ENCODE measurements around the gene ANAPC7.
"Not testable (repeated sequence)": the region's sequence is repeated elsewhere in the genome, so short reads cannot be mapped to it uniquely, and the experiment has no call there.

The ANAPC7 gene

GRCh38 chr12:110403146-110403975 is at the start of gene ANAPC7:
Gene ANAPC7 (minus strand): TSS chr12:110403708. CDS start chr12:110403627, 81 bp downstream.
- DNase-seq (ENCODE audit: low read depth, low spot score), result peak; percentile 83

GRCh38 chr12:110451263-110451662 is 47.8 kb upstream of the ANAPC7 start:
- DNase-seq (ENCODE audit: low read depth, low spot score), result no peak

GRCh38 chr12:110449799-110450497 is 46.4 kb upstream of the ANAPC7 start, which contains the start of gene ARPC3:
Gene ARPC3 (minus strand): TSS chr12:110450337. CDS start chr12:110450260, 77 bp downstream.
- peak; percentile 85 for DNase-seq (ENCODE audit: low read depth, low spot score)

- no peak for DNase-seq (ENCODE audit: low read depth, low spot score)
These were observed 40.9 kb upstream of the ANAPC7 start for GRCh38 chr12:110444455-110444854.

GRCh38 chr12:110436231-110436630 is 32.7 kb upstream of the ANAPC7 start:
- DNase-seq (ENCODE audit: low read depth, low spot score), result no peak

- DNase-seq (ENCODE audit: low read depth, low spot score), result no peak
These were observed 28.6 kb upstream of the ANAPC7 start for GRCh38 chr12:110431957-110432587.

- DNase-seq (ENCODE audit: low read depth, low spot score), result not testable (repeated sequence)
These were observed 26.2 kb upstream of the ANAPC7 start for GRCh38 chr12:110429676-110430075.

GRCh38 chr12:110426406-110426805 is 22.9 kb upstream of the ANAPC7 start:
- no peak for DNase-seq (ENCODE audit: low read depth, low spot score)

- no peak for DNase-seq (ENCODE audit: low read depth, low spot score)
These were observed 20.7 kb upstream of the ANAPC7 start for GRCh38 chr12:110424237-110424636.

- DNase-seq (ENCODE audit: low read depth, low spot score), result no peak
These were observed 18.2 kb upstream of the ANAPC7 start for GRCh38 chr12:110421701-110422100.

GRCh38 chr12:110421159-110421661 is 17.7 kb upstream of the ANAPC7 start:
- DNase-seq (ENCODE audit: low read depth, low spot score), result no peak

GRCh38 chr12:110420644-110421043 is 17.1 kb upstream of the ANAPC7 start:
- not testable (repeated sequence) for DNase-seq (ENCODE audit: low read depth, low spot score)

- not testable (repeated sequence) for DNase-seq (ENCODE audit: low read depth, low spot score)
These were observed 13.6 kb upstream of the ANAPC7 start for GRCh38 chr12:110417113-110417512.

- not testable (repeated sequence) for DNase-seq (ENCODE audit: low read depth, low spot score)
These were observed 6.6 kb upstream of the ANAPC7 start for GRCh38 chr12:110410086-110410485.

GRCh38 chr12:110405126-110405662 is 1.7 kb upstream of the ANAPC7 start:
- not testable (repeated sequence) for DNase-seq (ENCODE audit: low read depth, low spot score)

GRCh38 chr12:110403976-110404682 is 621 bp upstream of the ANAPC7 start:
- peak; percentile 31 for DNase-seq (ENCODE audit: low read depth, low spot score)

- no peak for DNase-seq (ENCODE audit: low read depth, low spot score)
These were observed 20.8 kb downstream of the ANAPC7 start for GRCh38 chr12:110382683-110383082.

- DNase-seq (ENCODE audit: low read depth, low spot score), result no peak
These were observed 23.9 kb downstream of the ANAPC7 start for GRCh38 chr12:110379631-110380030.

- no peak for DNase-seq (ENCODE audit: low read depth, low spot score)
These were observed 24.3 kb downstream of the ANAPC7 start for GRCh38 chr12:110379197-110379596.

GRCh38 chr12:110378131-110378790 is 25.2 kb downstream of the ANAPC7 start:
- not testable (repeated sequence) for DNase-seq (ENCODE audit: low read depth, low spot score)
